Left lung (tissue), 10 donors: ENCODE measurements around the gene ALG12. TPM values are rescaled to one million over a fixed set of nuclear protein-coding genes. Genes with fewer than 3 reads are reported as not detected.

ENCODE experiments used
- ATAC-seq: fragments of 200-7000 bp; cut with Tn5 transposase; one replicate; pipeline ENCODE4 v1.9.1; 2020; ENCODE audit warnings: moderate library complexity
- DNase-seq, 4 donors: peaks; one replicate each; pipeline ENCODE4 v3.0.0-alpha.2; 2013 to 2020
- H3K27ac ChIP-seq, 2 donors: fragments of 200-600 bp; sonication (generic) in 1 of 2; one replicate each; pipeline versions ENCODE4 v1.5.0 to v1.8.0; 2020 to 2021
- H3K27me3 ChIP-seq, 2 donors: fragments of 200-600 bp; sonication (generic) in 1 of 2; one replicate each; pipeline versions ENCODE4 v1.5.0 to v1.8.0; 2020 to 2021
- H3K36me3 ChIP-seq, 2 donors: fragments of 200-600 bp; sonication (generic) in 1 of 2; one replicate each; pipeline versions ENCODE4 v1.5.0 to v1.8.0; 2020 to 2021
- H3K4me1 ChIP-seq, 2 donors: fragments of 200-600 bp; one replicate each; pipeline ENCODE4 v1.8.0; 2021
- H3K4me3 ChIP-seq, 2 donors: fragments of 200-600 bp; sonication (generic) in 1 of 2; one replicate each; pipeline versions ENCODE4 v1.5.0 to v1.8.0; 2020 to 2021; ENCODE audit warnings: mild to moderate bottlenecking in 1 of 2
- H3K9me3 ChIP-seq, 2 donors: fragments of 200-600 bp; sonication (generic) in 1 of 2; one replicate each; pipeline versions ENCODE4 v1.5.0 to v1.8.0; 2020 to 2021
- CTCF ChIP-seq, 2 donors: fragments of 200-600 bp; sonication (generic) in 1 of 2; IDR thresholded peaks; one replicate each; pipeline versions ENCODE4 v1.5.0 to v1.8.0; 2021; ENCODE audit warnings: antibody characterized with exemption in 2 of 2
- intact Hi-C, 2 donors: fragments of 100-400 bp; cut with DNase I; formaldehyde crosslinking; loops; one replicate each; pipeline versions ENCODE4 v1.11.2 to v1.14.2; 2022
- polyA plus RNA-seq, 6 donors: library from polyadenylated mRNA; unstranded; fragments of 120-200 nt; gene quantifications; one replicate each; pipeline ENCODE4 v1.2.1, GENCODE V29; 2013; ENCODE audit not compliant: insufficient read length in 6 of 6
- total RNA-seq, 2 donors: library from RNA; stranded (reverse); fragmentation: NEBNext Ultra II Directional; extraction: Animal tissue kit (Norgen Biotek cat#: 25700); gene quantifications; one replicate each; pipeline ENCODE4 v1.2.1, GENCODE V29; 2021
- donor health status: DM: no; HTN: yes; CAD: no.
- donor health status: DM: no; HTN: no; CAD: no.

ALG12 gene
- total and polyA plus RNA-seq, 8 donors, result 16.4 to 35.2 (median 24.7) TPM

- ATAC-seq, result no peak
- intact Hi-C loops, result no loop called here
- H3K36me3 ChIP-seq, result peaks cover 0 to 44% of the 10 kb centered on the region in 2 donors
These were observed 25.2 kb downstream of the ALG12 start for GRCh38 chr22:49893025-49893424.

GRCh38 chr22:49892226-49892899 lies 25.9 kb downstream of the ALG12 start:
- intact Hi-C loops, result no loop called here
- H3K9me3 ChIP-seq, result peaks cover 0 to 9% of the 10 kb centered on the region in 2 donors
- ATAC-seq, result no peak

More at GRCh38 chr22:49893025-49893424, 25.2 kb downstream of the ALG12 start:
- Histone ChIP-seq H3K27ac (no peak overlapping the region), H3K9me3 (peaks cover 0 to 9% of the 10 kb centered on the region in 2 donors), H3K4me1 (no peaks in the 10 kb centered on the region), H3K4me3 (no peak overlapping the region), H3K27me3 (no peaks in the 10 kb centered on the region)
- no peak for DNase-seq
- no peak for TF ChIP-seq CTCF (IDR thresholded peaks at IDR 0.05)

GRCh38 chr22:49889071-49889470 lies 29.2 kb downstream of the ALG12 start:
- intact Hi-C loops, result no loop called here
- peaks cover 0 to 82% of the 10 kb centered on the region in 2 donors for H3K36me3 ChIP-seq

More at GRCh38 chr22:49892226-49892899, 25.9 kb downstream of the ALG12 start:
- peaks cover 0 to 50% of the 10 kb centered on the region in 2 donors for H3K36me3 ChIP-seq
- TF ChIP-seq CTCF (IDR thresholded peaks at IDR 0.05), result no peak
- H3K27me3 ChIP-seq, result no peaks in the 10 kb centered on the region
- DNase-seq, result no peak
- H3K4me1 ChIP-seq, result no peaks in the 10 kb centered on the region
- no peak overlapping the region for H3K4me3 ChIP-seq
- no peak overlapping the region for H3K27ac ChIP-seq

GRCh38 chr22:49887702-49888101 lies 30.5 kb downstream of the ALG12 start:
- intact Hi-C loops, result no loop called here
- H3K4me1 ChIP-seq, result no peaks in the 10 kb centered on the region
- H3K9me3 ChIP-seq, result peaks cover 0 to 9% of the 10 kb centered on the region in 2 donors
- H3K36me3 ChIP-seq, result peaks cover 0 to 88% of the 10 kb centered on the region in 2 donors
- DNase-seq (no peak), ATAC-seq (no peak)
- no peak overlapping the region for H3K27ac ChIP-seq
- TF ChIP-seq CTCF (IDR thresholded peaks at IDR 0.05), result no peak
- no peak overlapping the region for H3K4me3 ChIP-seq
- no peaks in the 10 kb centered on the region for H3K27me3 ChIP-seq

More at GRCh38 chr22:49889071-49889470, 29.2 kb downstream of the ALG12 start:
- ATAC-seq (no peak), DNase-seq (no peak)
- no peak for TF ChIP-seq CTCF (IDR thresholded peaks at IDR 0.05)
- no peaks in the 10 kb centered on the region for H3K27me3 ChIP-seq
- H3K4me1 ChIP-seq, result no peaks in the 10 kb centered on the region
- H3K27ac ChIP-seq, result no peak overlapping the region
- peaks cover 0 to 9% of the 10 kb centered on the region in 2 donors for H3K9me3 ChIP-seq
- no peak overlapping the region for H3K4me3 ChIP-seq

GRCh38 chr22:49887064-49887451 lies 31.2 kb downstream of the ALG12 start:
- TF ChIP-seq CTCF (IDR thresholded peaks at IDR 0.05), result no peak
- H3K27me3 ChIP-seq, result no peaks in the 10 kb centered on the region
- H3K9me3 ChIP-seq, result peaks cover 0 to 9% of the 10 kb centered on the region in 2 donors
- no peak overlapping the region for H3K27ac ChIP-seq
- intact Hi-C loops, result no loop called here
- no peak for ATAC-seq
- peaks cover 0 to 81% of the 10 kb centered on the region in 2 donors for H3K36me3 ChIP-seq
- no peak for DNase-seq
- no peaks in the 10 kb centered on the region for H3K4me1 ChIP-seq
- H3K4me3 ChIP-seq, result no peak overlapping the region
